Breast epithelium (tissue), 4 donors: Measurements from ENCODE around the gene KCTD19. TPM values are rescaled to one million over a fixed set of nuclear protein-coding genes. Genes with fewer than 3 reads are reported as not detected.

Experiments used
- DNase-seq, 2 donors: peaks; one replicate each; pipeline ENCODE4 v3.0.0-alpha.2; 2019; ENCODE audit warnings: low spot score in 2 of 2
- H3K27ac ChIP-seq, 2 donors: fragments of 200-600 bp; sonication (generic) in 1 of 2; one replicate each; pipeline ENCODE4 v1.5.1; 2016 to 2019; ENCODE audit warnings: mild to moderate bottlenecking in 1 of 2
- H3K27me3 ChIP-seq, 2 donors: fragments of 200-600 bp; sonication (generic) in 1 of 2; one replicate each; pipeline versions ENCODE4 v1.5.1 to v1.6.0; 2017 to 2019; ENCODE audit warnings: control low read depth in 1 of 2, mild to moderate bottlenecking in 1 of 2
- H3K36me3 ChIP-seq: fragments of 200-600 bp; one replicate; pipeline ENCODE4 v1.5.1; 2019
- H3K4me1 ChIP-seq, 2 donors: fragments of 200-600 bp; sonication (generic); one replicate each; pipeline ENCODE4 v1.5.1; 2016 to 2019; ENCODE audit warnings: control low read depth in 1 of 2
- H3K4me3 ChIP-seq, 3 donors: fragments of 200-600 bp; sonication (generic); 1 replicate in 2 of 3; 2 replicates in 1 of 3; pipeline ENCODE4 v1.5.1; 2016 to 2019; ENCODE audit warnings: mild to moderate bottlenecking in 3 of 3, moderate library complexity in 2 of 3
- H3K9me3 ChIP-seq, 2 donors: fragments of 200-600 bp; sonication (generic) in 1 of 2; one replicate each; pipeline ENCODE4 v1.5.1; 2016 to 2019; ENCODE audit warnings: control low read depth in 1 of 2
- CTCF ChIP-seq, 3 donors: fragments of 450-650 bp; IDR thresholded peaks; one replicate each; pipeline ENCODE4 v1.5.1; 2016 to 2017; ENCODE audit warnings: antibody characterized with exemption in 3 of 3, mild to moderate bottlenecking in 3 of 3, moderate library complexity in 3 of 3
- POLR2A ChIP-seq: fragments of 450-650 bp; IDR thresholded peaks from one replicate; pipeline ENCODE4 v1.6.1; 2016; ENCODE audit warnings: antibody characterized with exemption, mild to moderate bottlenecking, moderate library complexity
- POLR2AphosphoS5 ChIP-seq, 3 donors: sonication (generic); formaldehyde crosslinking; IDR thresholded peaks; one replicate each; pipeline ENCODE4 v1.6.1; 2017; ENCODE audit warnings: antibody characterized with exemption in 3 of 3
- intact Hi-C: fragments of 100-400 bp; cut with DNase I; formaldehyde crosslinking; loops from one replicate; pipeline ENCODE4 v1.15.1; 2023; ENCODE audit warnings: low total_unique reads
- total RNA-seq, 3 donors: library from RNA; depleted of rRNA; stranded (reverse); fragments of >200 nt; gene quantifications; one replicate each; pipeline ENCODE4 v1.1.0, GENCODE V29; 2016

The KCTD19 gene
- total RNA-seq, 3 donors from 2014 or later, result 1.0 TPM; not detected in 2

DNA sequence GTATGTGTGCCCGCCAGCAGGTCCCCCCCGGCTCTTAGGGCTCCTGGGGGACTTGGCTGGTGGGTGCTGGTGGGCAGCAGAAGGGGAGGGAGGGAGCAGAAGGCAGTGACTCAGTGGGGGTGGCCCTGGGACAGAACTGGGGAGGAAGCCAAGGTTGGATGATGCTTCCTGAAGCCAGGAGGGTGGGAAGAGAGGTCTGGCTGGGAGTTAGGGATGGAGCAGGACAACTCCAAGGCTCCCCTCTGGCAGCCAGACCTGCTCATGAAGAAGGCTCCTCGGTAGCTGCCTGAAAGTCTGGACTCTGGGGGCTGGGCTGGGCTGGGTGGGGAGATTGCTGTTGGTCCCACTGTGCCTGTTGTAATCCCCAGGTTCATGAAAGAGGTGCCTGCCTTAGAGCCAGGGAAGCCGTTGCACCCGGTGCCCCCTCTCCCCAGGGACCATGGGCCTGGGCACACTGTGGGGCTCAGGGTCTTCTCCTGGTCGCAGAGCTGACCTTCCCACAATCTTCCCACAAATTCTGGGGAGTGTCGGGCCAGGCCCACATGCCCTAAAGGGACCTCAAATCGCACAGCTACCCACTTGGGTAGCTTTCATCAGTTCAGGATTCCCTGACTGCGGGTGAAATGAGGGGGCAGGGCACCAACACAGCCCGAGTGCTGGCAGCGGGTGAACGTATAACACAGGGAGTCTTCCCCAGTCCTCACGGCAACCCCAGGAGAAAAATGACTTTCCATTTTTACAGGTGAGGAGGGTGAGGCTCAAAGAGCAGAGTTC, 48.4 kb downstream of the KCTD19 start:
- H3K27ac ChIP-seq, result peak overlapping the region; percentile 89 to 91
- TF ChIP-seq POLR2AphosphoS5 (IDR thresholded peaks at IDR 0.05) (no peak), CTCF (IDR thresholded peaks at IDR 0.05) (no peak), POLR2A (no peak)
- intact Hi-C loops, result no loop called here
- no peaks in the 10 kb centered on the region for H3K36me3 ChIP-seq
- H3K4me3 ChIP-seq, result peak overlapping the region; percentile 57 to 76 (median 76)
- no peaks in the 10 kb centered on the region for H3K27me3 ChIP-seq
- H3K4me1 ChIP-seq, result peaks cover 7 to 8% of the 10 kb centered on the region in 2 donors
- DNase-seq, result no peak
- H3K9me3 ChIP-seq, result no peaks in the 10 kb centered on the region

DNA sequence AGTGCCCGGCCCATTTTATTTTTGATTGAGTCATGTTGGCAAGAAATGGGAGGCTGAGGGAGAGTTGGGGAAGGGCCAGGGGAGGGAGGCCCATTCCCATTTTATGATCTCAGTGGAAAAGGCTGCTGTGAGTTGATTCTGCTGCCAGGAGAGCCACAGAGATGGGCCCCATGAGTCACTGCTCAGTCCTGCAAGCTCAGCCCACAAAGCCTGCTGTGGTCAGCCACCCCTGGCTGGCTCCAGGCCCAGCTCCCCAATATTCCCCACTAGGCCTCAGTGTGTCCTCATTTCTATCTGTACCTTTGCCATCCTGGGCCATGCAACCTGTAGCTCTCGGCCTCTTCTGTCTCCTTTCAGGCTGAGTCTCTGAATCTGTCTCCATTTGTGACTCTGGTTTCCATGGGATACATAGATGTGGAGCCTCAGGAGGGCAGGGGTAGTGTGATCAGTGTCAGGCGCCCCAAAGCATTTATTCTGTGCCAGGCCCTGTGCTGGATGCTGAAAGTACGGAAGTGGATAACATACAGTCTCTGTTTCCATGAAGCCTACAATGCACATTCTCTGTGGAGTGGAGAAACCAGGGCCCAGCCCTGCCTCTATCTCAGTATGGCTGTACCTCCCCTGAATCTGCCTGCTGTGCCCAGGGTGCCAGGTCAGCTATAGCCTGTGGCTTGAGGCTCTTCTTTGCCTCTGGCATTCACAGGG, 49.1 kb downstream of the KCTD19 start:
- no peaks in the 10 kb centered on the region for H3K9me3 ChIP-seq
- H3K27ac ChIP-seq, result peak overlapping the region; percentile 89 to 91
- peaks cover 7 to 8% of the 10 kb centered on the region in 2 donors for H3K4me1 ChIP-seq
- H3K27me3 ChIP-seq, result no peaks in the 10 kb centered on the region
- TF ChIP-seq POLR2A, result no peak
- peak in 1 of 3 donors; percentile 23 for TF ChIP-seq POLR2AphosphoS5 (IDR thresholded peaks at IDR 0.05)
- TF ChIP-seq CTCF (IDR thresholded peaks at IDR 0.05), result no peak
- peak; percentile 68 to 81 for DNase-seq
- peak overlapping the region in 2 of 3 donors; percentile 76 for H3K4me3 ChIP-seq
- intact Hi-C loops, result no loop called here
- H3K36me3 ChIP-seq, result no peaks in the 10 kb centered on the region

GRCh38 chr16:67275321-67275720, 51.2 kb downstream of the KCTD19 start:
- H3K27ac ChIP-seq, result no peak overlapping the region
- no peaks in the 10 kb centered on the region for H3K9me3 ChIP-seq
- no peak for DNase-seq
- H3K4me3 ChIP-seq, result no peak overlapping the region
- H3K27me3 ChIP-seq, result no peaks in the 10 kb centered on the region
- H3K4me1 ChIP-seq, result peaks cover 7 to 8% of the 10 kb centered on the region in 2 donors
- intact Hi-C loops, result no loop called here
- no peak for TF ChIP-seq POLR2AphosphoS5 (IDR thresholded peaks at IDR 0.05)
- TF ChIP-seq CTCF (IDR thresholded peaks at IDR 0.05), result no peak
- no peak for TF ChIP-seq POLR2A
- no peaks in the 10 kb centered on the region for H3K36me3 ChIP-seq

GRCh38 chr16:67271446-67271845, 55.1 kb downstream of the KCTD19 start:
- H3K36me3 ChIP-seq, result no peaks in the 10 kb centered on the region
- H3K9me3 ChIP-seq, result no peaks in the 10 kb centered on the region
- intact Hi-C loops, result no loop called here
- TF ChIP-seq CTCF (IDR thresholded peaks at IDR 0.05) (no peak), POLR2A (no peak), POLR2AphosphoS5 (IDR thresholded peaks at IDR 0.05) (no peak)
- no peaks in the 10 kb centered on the region for H3K27me3 ChIP-seq
- H3K4me1 ChIP-seq, result no peaks in the 10 kb centered on the region
- no peak overlapping the region for H3K4me3 ChIP-seq
- no peak overlapping the region for H3K27ac ChIP-seq
- no peak for DNase-seq

DNA sequence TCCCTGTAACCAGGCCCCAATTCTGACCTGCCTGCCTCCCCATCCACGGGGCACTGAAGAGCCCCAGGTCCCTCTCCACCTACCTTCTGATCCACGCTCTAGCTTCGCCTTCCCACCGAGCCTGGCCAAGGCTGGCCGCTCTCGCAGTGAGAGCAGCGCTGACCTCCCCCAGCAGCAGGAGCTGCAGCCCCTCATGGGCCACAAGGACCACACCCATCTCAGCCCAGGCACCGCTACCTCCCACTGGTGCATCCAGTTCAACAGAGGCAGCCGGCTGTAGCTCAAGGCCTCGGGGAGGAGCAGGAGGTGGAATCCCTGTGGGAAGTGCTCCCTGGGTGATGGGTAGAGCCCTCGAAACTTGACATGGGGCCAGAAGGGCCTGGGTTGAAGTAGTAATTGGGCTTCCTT, 55.6 kb downstream of the KCTD19 start:
- H3K9me3 ChIP-seq, result no peaks in the 10 kb centered on the region
- H3K27me3 ChIP-seq, result no peaks in the 10 kb centered on the region
- TF ChIP-seq POLR2AphosphoS5 (IDR thresholded peaks at IDR 0.05) (no peak), POLR2A (no peak), CTCF (IDR thresholded peaks at IDR 0.05) (no peak)
- intact Hi-C loops, result no loop called here
- H3K36me3 ChIP-seq, result no peaks in the 10 kb centered on the region
- H3K4me1 ChIP-seq, result no peaks in the 10 kb centered on the region
- H3K27ac ChIP-seq, result peak overlapping the region in 1 of 2 donors; percentile 3
- no peak overlapping the region for H3K4me3 ChIP-seq
- no peak for DNase-seq
